Left ventricle myocardium superior (tissue), 1 donor: ENCODE data around the gene CD164. TPM values are rescaled to one million over a fixed set of nuclear protein-coding genes. Genes with fewer than 3 reads are reported as not detected.
"Not testable (repeated sequence)": the region's sequence is repeated elsewhere in the genome, so short reads cannot be mapped to it uniquely, and the experiment has no call there.

Source experiments
- ATAC-seq: fragments of 200-7000 bp; cut with Tn5 transposase; one replicate; pipeline ENCODE4 v1.9.1; 2020; ENCODE audit warnings: mild to moderate bottlenecking, moderate library complexity
- DNase-seq: peaks from one replicate; pipeline ENCODE4 v3.0.0-alpha.2; 2020
- intact Hi-C: fragments of 100-400 bp; cut with micrococcal nuclease; formaldehyde crosslinking; loops from one replicate; pipeline ENCODE4 v1.11.0; 2022
- total RNA-seq: library from RNA; stranded (reverse); fragmentation: NEBNext Ultra II Directional; extraction: Animal tissue kit (Norgen Biotek cat#: 25700); gene quantifications from one replicate; pipeline ENCODE4 v1.2.1, GENCODE V29; 2021
- donor health status: DM: no; HTN: yes; CAD: no; lungs with severe emphysema.

CD164 gene
- total RNA-seq, 1 donor from 2014 or later, result 100 TPM

DNA sequence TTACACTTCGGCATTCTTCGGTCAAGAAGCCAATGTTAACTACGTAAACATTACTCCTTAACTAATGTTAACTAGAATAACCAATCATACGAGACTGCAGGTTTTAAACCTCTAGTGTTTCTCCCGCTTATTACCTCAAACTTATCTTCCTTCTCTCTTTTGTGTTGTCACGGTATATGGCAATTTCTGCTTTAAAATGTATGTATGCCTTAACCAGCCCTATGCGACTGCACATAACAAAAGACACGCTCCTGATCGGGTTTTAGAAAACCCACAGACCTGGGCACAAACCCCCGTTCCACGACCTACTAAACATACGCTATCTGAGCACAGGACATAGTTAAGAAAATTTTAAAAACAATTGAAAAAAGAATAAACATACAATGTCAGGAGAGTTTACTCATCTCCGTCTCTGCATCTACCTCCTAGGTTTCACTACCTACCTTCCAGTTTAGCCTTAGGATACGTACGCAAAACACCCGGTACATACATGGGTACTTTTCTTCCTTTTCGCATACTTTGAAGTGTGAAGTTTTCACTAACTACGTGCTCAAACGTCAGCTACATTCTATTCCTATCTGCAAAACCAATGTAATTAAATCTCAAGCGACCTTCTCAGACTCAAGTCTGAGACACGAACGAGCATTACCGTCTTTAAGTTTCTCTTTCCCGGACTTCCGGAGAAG, 1.1 kb downstream of the CD164 start:
- DNase-seq (no peak), ATAC-seq (no peak)
- intact Hi-C loops, result no loop called here

- DNase-seq, result no peak
- ATAC-seq, result no peak
- intact Hi-C loops, result no loop called here
These were observed 2.6 kb downstream of the CD164 start for GRCh38 chr6:109379711-109380110.

DNA sequence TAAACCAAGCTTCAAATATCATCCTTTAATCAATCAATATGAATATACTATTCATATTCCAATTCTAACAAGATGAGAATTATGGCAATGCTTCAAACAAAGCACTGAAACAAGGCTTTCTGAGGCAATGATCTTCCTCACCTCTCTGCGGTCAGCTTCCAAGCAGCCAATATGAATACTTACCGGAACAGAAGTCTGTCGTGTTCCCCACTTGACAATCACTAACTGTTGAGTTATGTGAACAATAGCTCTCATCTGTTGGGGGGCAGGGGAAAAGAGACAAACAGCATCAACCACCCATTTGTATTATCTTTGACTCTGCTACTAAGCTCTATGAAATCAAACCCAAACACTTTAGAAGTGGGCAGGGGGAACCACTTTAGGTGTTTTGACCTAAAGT, 4.5 kb downstream of the CD164 start:
- intact Hi-C loops, result no loop called here

DNA sequence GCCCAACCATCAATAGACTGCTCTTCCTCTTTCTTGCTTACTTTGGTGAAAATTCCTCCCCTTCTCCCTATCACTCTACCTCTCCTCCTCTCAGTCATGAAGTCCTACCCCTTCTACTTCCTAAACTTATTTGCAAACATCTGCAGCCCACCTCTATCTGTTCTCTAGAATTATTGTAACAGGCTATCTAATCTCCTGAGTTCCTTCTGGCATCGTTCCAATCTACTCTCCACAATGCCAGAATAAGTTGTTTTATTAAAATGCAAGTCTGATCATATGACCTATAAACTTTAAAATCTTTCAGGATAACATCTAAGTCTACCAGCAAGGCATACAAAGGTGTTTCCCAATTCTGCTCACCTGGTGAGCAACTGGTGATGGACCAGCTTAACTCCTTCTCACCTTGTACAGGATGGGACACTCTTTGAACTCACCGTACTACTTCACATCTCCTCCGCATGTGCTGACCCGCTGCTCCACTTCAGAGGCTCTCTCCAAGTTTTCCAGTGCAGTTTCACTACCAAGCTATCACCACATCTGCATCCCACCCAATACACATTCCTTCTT, 7.9 kb downstream of the CD164 start:
- no peak for ATAC-seq
- DNase-seq, result no peak
- intact Hi-C loops, result no loop called here

More for the DNA sequence above, 4.5 kb downstream of the CD164 start:
- ATAC-seq (no peak), DNase-seq (no peak)

DNA sequence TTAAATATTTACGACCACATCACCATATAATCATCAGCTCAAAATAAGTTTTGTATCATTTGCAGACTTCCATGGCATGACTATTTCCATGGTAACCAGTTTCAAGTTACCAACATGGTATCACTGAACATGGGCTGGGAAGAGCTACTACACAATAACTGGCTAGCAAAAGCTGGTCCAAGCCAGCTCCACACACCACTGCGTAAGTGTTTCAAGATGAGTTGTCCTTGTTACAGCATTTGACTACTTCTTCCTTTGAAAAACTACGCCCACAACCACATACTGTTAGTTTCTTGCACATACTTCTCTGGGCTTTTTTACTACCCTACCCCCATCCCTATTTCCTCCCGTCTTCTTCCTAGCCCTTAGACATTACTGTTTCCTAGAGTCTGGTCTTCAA, 8.5 kb downstream of the CD164 start:
- intact Hi-C loops, result no loop called here
- DNase-seq, result no peak
- ATAC-seq, result peak; percentile 41

DNA sequence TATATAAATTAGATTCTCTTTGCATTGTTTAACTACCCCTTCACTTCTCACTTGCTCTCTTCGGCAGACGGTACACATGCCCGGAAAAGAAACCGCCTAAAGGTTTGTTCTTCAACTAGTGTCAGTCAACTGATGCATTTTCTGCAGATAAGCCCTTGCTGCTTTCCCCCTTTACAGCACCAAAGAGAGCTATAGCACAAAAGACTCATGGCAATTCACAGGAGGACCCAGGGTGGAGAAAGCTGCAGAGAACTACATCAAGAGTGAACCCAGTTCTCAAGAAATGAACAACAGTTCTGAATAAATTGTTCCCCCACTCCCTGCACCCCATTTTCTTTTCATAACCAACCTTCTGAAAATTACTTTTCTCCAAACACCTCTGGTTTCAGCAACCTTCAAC, 8.9 kb downstream of the CD164 start:
- DNase-seq (no peak), ATAC-seq (no peak)
- intact Hi-C loops, result no loop called here

DNA sequence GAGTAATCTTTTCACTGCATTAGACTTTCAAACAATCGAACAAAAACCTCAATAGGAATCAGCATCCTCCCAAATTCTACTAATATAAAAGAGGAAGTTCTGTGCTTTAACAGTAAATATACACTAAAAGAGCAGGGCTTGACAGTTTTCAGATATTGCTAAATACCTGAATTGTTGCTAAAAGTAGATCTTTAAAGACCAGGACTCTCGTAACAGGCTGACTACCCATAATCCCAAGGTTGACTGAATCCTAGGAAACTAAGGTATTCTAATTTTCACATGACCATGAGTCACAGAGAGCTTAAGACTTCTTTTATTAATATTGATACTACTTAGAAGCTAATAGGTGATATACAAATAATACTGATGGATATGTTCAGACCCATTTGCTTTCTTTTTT, 10.1 kb downstream of the CD164 start:
- no peak for ATAC-seq
- no peak for DNase-seq
- intact Hi-C loops, result no loop called here

- ATAC-seq (no peak), DNase-seq (no peak)
- intact Hi-C loops, result no loop called here
These were observed 11.5 kb downstream of the CD164 start for GRCh38 chr6:109370792-109371191.

DNA sequence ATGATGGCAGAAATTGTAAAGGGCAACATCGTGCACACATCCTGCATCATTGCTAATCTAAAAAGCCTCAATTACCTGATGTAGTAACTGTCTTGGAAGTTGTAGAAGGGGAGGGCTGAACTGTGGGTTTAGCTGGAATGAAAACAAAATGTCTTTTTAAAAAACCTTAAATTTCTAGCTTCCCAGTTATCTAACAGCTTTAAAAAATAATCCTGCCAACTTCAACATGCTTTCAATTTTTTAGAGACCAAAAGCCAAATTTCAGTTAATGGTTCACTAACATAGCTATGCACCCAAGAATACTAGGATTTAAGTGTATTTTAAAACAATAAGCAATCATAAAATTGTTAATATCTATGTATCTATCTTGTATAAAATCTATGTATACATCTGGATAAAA, 11.9 kb downstream of the CD164 start:
- intact Hi-C loops, result no loop called here
- no peak for ATAC-seq

GRCh38 chr6:109369728-109370127, 12.5 kb downstream of the CD164 start:
- intact Hi-C loops, result no loop called here
- ATAC-seq (no peak), DNase-seq (no peak)

More for the DNA sequence above, 11.9 kb downstream of the CD164 start:
- no peak for DNase-seq

DNA sequence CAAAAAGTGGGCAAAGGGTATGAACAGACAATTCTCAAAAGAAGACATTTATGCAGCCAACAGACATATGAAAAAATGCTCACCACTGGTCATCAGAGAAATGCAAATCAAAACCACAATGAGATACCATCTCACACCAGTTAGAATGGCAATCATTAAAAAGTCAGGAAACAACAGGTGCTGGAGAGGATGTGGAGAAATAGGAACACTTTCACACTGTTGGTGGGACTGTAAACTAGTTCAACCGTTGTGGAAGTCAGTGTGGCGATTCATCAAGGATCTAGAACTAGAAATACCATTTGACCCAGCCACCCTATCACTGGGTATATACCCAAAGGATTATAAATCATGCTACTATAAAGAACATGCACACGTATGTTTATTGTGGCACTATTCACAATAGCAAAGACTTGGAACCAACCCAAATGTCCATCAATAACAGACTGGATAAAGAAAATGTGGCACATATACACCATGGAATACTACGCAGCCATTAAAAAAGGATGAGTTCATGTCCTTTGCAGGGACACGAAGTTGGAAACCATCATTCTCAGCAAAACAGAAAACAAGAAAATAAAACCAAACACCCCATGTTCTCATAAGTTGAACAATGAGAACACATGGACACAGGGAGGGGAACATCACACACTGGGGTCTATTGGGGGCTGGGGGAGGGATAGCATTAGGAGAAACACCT, 17.7 kb downstream of the CD164 start:
- intact Hi-C loops, DNase-seq, ATAC-seq: not testable (repeated sequence)

- no peak for DNase-seq
- no peak for ATAC-seq
- intact Hi-C loops, result no loop called here
These were observed 18.5 kb downstream of the CD164 start for GRCh38 chr6:109363753-109364152.

DNA sequence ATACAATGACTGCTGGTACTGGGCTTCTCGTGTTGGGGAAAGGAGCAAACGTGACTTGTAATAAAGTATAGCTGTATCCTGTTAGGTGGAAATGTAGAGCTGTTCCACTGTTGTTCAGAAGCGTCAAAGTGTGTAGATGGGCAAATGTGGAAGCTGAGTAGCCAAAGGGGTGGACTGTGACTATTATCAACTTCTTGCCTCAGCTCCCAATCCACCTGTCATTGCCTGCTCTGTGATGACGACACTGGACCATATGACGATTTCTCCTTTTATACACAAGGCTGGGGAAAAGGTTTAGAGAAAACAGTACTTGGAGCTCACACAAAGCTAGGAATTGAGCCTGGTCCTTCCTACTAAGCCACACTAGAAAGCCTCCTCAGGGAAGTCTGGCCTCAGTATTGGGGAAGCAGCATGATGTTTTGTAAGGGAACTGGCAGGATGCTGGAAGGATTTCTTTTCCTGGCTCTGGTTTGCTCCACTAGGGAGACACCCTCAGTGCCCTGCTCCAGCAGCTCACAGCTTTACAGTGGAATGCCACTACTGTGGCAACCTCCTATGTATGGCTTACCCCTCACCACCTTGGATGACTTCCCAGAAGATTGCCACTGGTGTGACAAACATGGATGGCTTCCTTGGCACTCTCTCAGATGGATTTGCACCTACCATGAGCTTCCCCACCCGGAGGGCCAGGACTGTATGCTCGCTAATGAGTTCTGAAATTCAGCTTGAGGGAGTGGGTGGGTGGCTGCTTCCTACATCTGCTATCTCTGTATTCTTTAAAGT, 20.0 kb downstream of the CD164 start:
- ATAC-seq, result peak; percentile 48
- intact Hi-C loops, result no loop called here
- no peak for DNase-seq

DNA sequence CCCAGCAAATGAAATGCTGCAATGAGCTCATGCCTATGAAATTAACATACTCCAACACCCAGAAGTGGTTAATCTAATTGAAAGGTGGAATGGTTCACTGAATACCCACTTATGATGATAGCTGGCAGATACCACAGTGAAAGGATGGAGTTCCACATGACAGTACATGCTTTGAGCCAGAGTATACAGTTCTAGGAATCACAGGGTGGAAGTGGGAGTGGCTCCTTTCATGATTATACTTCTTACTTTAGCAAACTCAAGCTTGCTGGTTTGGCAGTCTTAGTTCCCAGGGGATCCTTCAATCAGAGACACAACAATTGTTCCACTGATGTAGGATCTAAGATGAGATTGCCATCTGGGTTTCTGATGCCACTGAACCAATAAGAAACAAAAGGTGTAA, 21.5 kb downstream of the CD164 start:
- intact Hi-C loops, result no loop called here
- DNase-seq (no peak), ATAC-seq (peak; percentile 51)

GRCh38 chr6:109360281-109360680, 22.0 kb downstream of the CD164 start:
- intact Hi-C loops, result no loop called here
- ATAC-seq (no peak), DNase-seq (no peak)

GRCh38 chr6:109359248-109359647, 23.0 kb downstream of the CD164 start:
- ATAC-seq, result no peak
- intact Hi-C loops, result no loop called here
- DNase-seq, result no peak

DNA sequence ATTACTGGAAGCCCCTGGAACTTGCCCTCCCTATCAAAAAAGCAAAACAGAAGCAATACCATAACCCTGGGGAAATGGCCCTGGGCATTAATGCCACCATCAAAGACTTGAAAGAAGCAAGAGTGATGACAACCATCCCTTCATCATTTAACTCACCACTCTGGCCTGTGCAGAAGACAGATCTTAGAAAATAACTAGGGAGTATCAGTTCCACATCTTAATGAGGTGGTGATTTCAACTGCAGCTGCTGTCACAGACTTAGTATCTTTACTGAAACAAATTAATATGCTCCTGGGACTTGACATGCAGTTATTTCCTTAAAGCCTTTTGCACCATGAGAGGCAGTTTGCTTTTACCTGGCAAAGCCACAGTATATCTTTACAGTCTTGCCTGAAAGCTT, 24.1 kb downstream of the CD164 start:
- intact Hi-C loops, result no loop called here

DNA sequence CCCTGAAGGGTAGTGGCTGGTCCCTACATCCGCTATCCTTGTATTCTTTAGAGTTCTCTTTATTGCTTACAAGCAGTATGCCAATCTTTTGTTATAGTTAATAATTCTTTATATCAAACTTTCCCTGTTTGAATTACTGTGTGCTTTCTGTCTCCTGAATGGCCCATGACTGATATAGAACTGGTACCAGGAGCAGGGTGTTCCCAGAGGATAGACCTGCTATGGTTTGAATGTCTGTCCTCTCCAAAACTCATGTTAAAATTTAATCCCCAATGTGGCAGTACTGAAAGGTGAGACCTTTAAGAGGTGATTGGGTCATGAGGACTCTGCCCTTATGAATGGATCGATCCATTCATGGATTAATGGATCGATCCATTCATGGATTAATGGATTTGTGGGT, 26.0 kb downstream of the CD164 start:
- ATAC-seq (no peak), DNase-seq (no peak)
- intact Hi-C loops, result no loop called here

More for the DNA sequence above, 24.1 kb downstream of the CD164 start:
- DNase-seq (no peak), ATAC-seq (no peak)

DNA sequence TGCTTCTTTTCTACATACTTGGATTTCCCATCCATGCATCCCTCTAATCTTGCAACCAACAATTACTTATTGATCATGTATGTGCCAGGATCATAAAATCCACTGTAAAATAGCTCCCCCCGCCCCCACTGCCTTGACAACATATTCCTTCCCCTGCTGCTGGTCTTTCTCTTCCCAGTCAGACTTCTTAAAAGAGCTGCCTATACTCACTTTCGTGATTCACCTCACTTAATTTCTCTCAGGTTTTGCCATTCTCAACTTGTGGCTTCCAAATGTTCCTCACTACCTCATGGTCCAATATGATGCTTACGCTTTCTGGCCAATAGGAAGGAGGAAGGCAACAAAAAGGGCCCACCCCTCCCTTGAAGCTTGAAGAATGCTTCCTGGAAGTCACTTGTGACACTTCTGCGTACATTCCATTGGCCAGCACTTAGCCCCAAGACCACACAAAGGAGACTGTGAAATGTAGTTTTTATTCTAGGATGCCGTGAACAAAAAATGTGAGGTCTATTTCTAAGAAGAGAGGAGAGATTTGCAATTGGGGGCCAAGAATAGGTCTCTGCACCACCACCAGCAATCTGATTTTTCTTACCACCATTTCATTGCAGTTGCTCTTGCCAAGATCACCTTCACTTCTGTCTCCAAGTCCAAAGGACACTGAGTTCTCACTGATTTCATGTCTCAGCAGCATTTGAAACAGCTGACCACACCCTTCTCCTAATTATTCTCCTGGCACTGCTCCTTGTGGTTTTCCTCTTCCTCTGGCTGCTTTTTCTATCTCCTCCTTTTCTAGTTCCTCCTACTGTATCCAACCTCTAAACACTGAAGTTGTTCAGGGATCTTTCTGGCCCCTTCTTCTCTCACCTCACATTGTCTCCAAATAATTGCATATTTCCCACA, 30.8 kb downstream of the CD164 start:
- DNase-seq, result no peak
- intact Hi-C loops, result no loop called here
- ATAC-seq, result peak; percentile 44
